ENCODE data around the gene YRDC. TPM values are rescaled to one million over a fixed set of nuclear protein-coding genes. Genes with fewer than 3 reads are reported as not detected.

YRDC gene
- total RNA-seq, 4 donors from 2014 or later = 26.7 to 33.9 (median 27.9) TPM

DNA sequence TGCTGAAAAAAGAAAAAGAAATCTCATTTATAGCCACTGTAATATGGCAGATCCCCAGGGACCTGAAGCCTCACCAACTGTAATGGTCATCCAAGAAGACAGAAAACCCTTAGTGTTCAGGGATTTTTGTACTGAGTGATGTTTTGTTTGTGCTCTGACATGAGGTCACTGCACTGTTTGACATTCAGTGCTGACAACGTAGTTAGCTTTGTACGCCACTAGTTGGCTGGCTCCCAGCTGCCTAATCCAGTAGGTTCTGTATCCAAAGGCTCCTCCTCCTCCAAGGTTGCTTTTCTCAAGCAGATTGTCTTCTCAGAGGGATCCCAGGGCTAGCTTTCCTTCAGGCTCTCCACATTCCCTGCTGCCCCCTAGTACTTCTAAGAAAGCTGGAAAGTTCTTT lies 9.5 kb upstream of the YRDC start:
- TF ChIP-seq, protein P1, sequence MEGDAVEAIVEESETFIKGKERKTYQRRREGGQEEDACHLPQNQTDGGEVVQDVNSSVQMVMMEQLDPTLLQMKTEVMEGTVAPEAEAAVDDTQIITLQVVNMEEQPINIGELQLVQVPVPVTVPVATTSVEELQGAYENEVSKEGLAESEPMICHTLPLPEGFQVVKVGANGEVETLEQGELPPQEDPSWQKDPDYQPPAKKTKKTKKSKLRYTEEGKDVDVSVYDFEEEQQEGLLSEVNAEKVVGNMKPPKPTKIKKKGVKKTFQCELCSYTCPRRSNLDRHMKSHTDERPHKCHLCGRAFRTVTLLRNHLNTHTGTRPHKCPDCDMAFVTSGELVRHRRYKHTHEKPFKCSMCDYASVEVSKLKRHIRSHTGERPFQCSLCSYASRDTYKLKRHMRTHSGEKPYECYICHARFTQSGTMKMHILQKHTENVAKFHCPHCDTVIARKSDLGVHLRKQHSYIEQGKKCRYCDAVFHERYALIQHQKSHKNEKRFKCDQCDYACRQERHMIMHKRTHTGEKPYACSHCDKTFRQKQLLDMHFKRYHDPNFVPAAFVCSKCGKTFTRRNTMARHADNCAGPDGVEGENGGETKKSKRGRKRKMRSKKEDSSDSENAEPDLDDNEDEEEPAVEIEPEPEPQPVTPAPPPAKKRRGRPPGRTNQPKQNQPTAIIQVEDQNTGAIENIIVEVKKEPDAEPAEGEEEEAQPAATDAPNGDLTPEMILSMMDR (IDR thresholded peaks at IDR 0.05) = no peak
- TF ChIP-seq POLR2A (IDR thresholded peaks at IDR 0.05) = no peak
- WGBS, 2 donors = 20% methylated on average over 2 of the region's 2 CpGs
- intact Hi-C loops (cut with DNase I; ENCODE audit: low total_unique reads) = no loop called here
- H3K4me3 ChIP-seq (ENCODE audit: low read depth, poor library complexity, severe bottlenecking) = no peak overlapping the region
- DNase-seq (ENCODE audit: low spot score in 2 of 2) = peak in 1 of 2 donors; percentile 36

DNA sequence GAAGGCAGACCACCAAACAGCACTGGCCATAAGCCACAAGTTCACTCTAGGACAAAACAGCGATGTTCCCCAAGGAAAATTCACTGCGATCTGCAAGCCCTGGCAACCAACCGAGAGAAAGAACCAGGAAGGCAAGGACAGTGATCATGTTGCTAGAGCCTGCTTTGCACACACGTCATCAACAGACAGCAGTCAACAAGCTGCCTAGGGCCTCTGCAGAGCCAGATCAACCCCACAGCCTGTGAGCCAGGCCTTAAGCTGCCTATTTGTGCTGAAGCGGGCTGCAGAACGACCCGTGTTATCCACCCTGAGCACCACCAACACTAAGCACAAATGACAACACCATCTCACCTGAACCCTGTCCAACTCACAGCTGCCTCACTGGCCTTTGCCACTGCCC lies 6.2 kb upstream of the YRDC start:
- 54 to 82% methylated on average over 7 of the region's 7 CpGs for WGBS, 2 donors
- intact Hi-C loops (cut with DNase I; ENCODE audit: low total_unique reads) = no loop called here
- TF ChIP-seq, protein P1 (IDR thresholded peaks at IDR 0.05) = no peak
- TF ChIP-seq POLR2A (IDR thresholded peaks at IDR 0.05) = no peak
- H3K4me3 ChIP-seq (ENCODE audit: low read depth, poor library complexity, severe bottlenecking) = no peak overlapping the region
- no peak for DNase-seq (ENCODE audit: low spot score in 2 of 2)

DNA sequence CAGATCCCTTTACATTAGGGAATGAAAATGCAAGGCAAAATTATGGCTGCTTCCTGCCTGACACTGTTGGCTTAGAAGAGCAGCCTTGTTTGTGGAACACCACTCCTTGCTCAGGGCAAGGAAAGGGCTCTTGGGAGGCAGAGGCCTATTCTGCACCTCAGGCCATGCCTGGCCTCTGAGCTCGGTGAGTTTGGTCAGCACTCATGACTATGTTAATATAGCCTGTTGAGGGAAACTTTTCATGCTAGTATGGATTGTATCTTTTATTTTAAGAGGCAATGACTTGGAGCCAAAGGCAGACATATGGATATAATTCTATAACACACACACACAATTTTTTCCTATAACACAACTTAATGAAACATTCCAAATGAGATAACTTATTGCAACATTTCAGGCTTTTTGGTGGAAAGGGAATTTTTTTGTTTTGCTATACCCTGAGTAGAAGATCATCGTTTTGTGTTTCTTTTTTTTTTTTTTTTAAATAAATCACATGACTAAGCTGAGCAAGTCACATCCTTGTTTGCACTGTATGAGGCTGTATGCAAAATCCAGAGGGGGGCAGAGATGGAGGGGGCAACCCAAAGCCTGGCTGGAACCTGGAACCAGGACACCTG lies 5.6 kb upstream of the YRDC start:
- H3K4me3 ChIP-seq (ENCODE audit: low read depth, poor library complexity, severe bottlenecking) = no peak overlapping the region
- WGBS, 2 donors = 60 to 70% methylated on average over 2 of the region's 2 CpGs
- intact Hi-C loops (cut with DNase I; ENCODE audit: low total_unique reads) = no loop called here
- no peak for TF ChIP-seq POLR2A (IDR thresholded peaks at IDR 0.05)
- TF ChIP-seq, protein P1 (IDR thresholded peaks at IDR 0.05) = no peak
- DNase-seq (ENCODE audit: low spot score in 2 of 2) = no peak

DNA sequence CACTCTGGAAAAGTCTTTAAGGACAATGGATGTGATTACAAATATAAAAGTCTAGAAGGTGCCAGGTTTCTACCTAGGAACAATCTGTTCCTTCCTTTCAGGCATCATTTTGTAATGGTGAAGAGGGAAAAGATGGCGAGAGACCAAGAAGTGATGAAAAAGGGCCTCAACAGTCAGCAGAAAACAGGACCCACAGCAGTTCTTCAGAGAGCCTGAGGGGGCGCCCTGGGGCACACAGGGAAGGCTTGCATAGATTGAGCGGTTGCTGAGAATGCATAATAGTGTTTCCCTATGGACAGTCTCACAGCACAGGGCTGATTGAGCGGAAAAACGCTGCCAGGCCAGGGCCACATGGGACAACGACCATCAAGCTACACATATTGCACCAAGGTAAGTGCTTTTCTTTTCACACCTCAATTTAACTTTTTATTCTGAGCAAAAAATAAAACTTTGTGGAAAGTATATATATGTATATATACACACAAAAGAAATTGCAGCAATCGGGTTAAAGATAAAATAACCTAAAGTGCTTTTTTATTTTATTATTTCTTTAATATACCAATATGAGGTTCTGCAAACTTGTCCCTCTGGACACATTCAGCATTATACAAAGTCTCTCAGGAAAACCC lies 3.1 kb upstream of the YRDC start:
- intact Hi-C loops (cut with DNase I; ENCODE audit: low total_unique reads) = no loop called here
- WGBS, 2 donors = 34 to 42% methylated on average over 7 of the region's 7 CpGs
- DNase-seq (ENCODE audit: low spot score in 2 of 2) = peak; percentile 46 to 86
- no peak overlapping the region for H3K4me3 ChIP-seq (ENCODE audit: low read depth, poor library complexity, severe bottlenecking)
- no peak for TF ChIP-seq POLR2A (IDR thresholded peaks at IDR 0.05)
- TF ChIP-seq, protein P1 (IDR thresholded peaks at IDR 0.05) = peak in 1 of 3 donors; percentile 20

DNA sequence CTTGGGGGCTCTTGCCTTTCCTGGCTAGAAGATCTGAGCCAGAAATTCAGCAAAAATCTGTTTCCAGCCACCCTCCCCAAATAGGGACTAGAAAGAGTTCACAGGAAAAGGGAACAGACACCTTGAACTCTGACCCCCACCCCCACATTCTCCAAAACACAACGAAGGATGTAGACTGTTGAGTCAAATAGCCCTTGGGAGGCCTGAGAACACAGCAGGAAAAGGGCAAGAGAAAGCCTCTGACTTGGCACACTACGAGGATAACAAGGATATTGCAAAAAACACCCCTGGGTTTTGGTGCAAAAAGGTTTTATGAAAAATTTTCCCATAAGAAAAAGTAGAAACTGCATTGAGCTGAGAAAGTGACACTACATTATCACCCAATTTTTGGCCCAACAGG lies 1.9 kb upstream of the YRDC start:
- no peak overlapping the region for H3K4me3 ChIP-seq (ENCODE audit: low read depth, poor library complexity, severe bottlenecking)
- WGBS, 2 donors = 41 to 49% methylated on average over 2 of the region's 2 CpGs
- TF ChIP-seq, protein P1 (IDR thresholded peaks at IDR 0.05) = no peak
- TF ChIP-seq POLR2A (IDR thresholded peaks at IDR 0.05) = no peak
- DNase-seq (ENCODE audit: low spot score in 2 of 2) = no peak
- intact Hi-C loops (cut with DNase I; ENCODE audit: low total_unique reads) = no loop called here

All from lower leg skin (tissue), 4 donors.